GM15510 (cell line): ENCODE data around the gene DNTTIP2.

Experiments
- POLR2A ChIP-seq: IDR thresholded peaks from 3 replicates; pipeline ENCODE4 v1.6.1; 2011; ENCODE audit warnings: borderline replicate concordance; ENCODE audit not compliant: insufficient read length; ENCODE audit errors: extremely low read depth

Gene DNTTIP2

GRCh38 chr1:93878889-93879586, at the start of gene DNTTIP2:
TSS of gene DNTTIP2 (minus strand) at chr1:93879206. CDS start at chr1:93879148, 58 bp downstream.
- peak; percentile 95 for TF ChIP-seq POLR2A

GRCh38 chr1:93925206-93925605, 46.2 kb upstream of the DNTTIP2 start:
- TF ChIP-seq POLR2A: no peak

GRCh38 chr1:93919780-93920179, 40.8 kb upstream of the DNTTIP2 start:
- TF ChIP-seq POLR2A: no peak

GRCh38 chr1:93917302-93917701, 38.3 kb upstream of the DNTTIP2 start:
- no peak for TF ChIP-seq POLR2A

GRCh38 chr1:93910305-93910704, 31.3 kb upstream of the DNTTIP2 start:
- no peak for TF ChIP-seq POLR2A

- peak; percentile 62 for TF ChIP-seq POLR2A
Observed at GRCh38 chr1:93909146-93910050, 30.4 kb upstream of the DNTTIP2 start, which contains the start of gene GCLM. TSS of gene GCLM (minus strand) at chr1:93909430. CDS start at chr1:93909163, 267 bp downstream.

GRCh38 chr1:93908394-93909145, 29.6 kb upstream of the DNTTIP2 start:
- TF ChIP-seq POLR2A: no peak

GRCh38 chr1:93907718-93908117, 28.7 kb upstream of the DNTTIP2 start:
- no peak for TF ChIP-seq POLR2A

GRCh38 chr1:93906480-93906879, 27.5 kb upstream of the DNTTIP2 start:
- TF ChIP-seq POLR2A: no peak

GRCh38 chr1:93905734-93906133, 26.7 kb upstream of the DNTTIP2 start:
- no peak for TF ChIP-seq POLR2A

- no peak for TF ChIP-seq POLR2A
Observed at GRCh38 chr1:93905051-93905450, 26.0 kb upstream of the DNTTIP2 start.

GRCh38 chr1:93904228-93904627, 25.2 kb upstream of the DNTTIP2 start:
- no peak for TF ChIP-seq POLR2A

- no peak for TF ChIP-seq POLR2A
Observed at GRCh38 chr1:93900723-93901504, 21.9 kb upstream of the DNTTIP2 start.

GRCh38 chr1:93899543-93900207, 20.7 kb upstream of the DNTTIP2 start:
- TF ChIP-seq POLR2A: no peak

GRCh38 chr1:93888900-93889299, 9.9 kb upstream of the DNTTIP2 start:
- TF ChIP-seq POLR2A: no peak

GRCh38 chr1:93882269-93882668, 3.3 kb upstream of the DNTTIP2 start:
- TF ChIP-seq POLR2A: no peak
